NOMO-1 treated with dmso at 0.1 percent for 144 hours (cell line): ENCODE data around the gene RCC1.
A peak's percentile ranks its signal among the peaks of the same experiment; 100 is the strongest.
"Not testable (repeated sequence)": the region's sequence is repeated elsewhere in the genome, so short reads cannot be mapped to it uniquely, and the experiment has no call there.

Source experiments
- DNase-seq: peaks from one replicate; lab custom pipeline; 2025; ENCODE audit not compliant: unreplicated experiment; lab: John Stamatoyannopoulos, UW

The RCC1 gene

GRCh38 chr1:28581531-28582247 is 75.8 kb downstream of the RCC1 start:
- DNase-seq, result peak; percentile 93

GRCh38 chr1:28582248-28582615 is 76.4 kb downstream of the RCC1 start:
- DNase-seq, result no peak

- DNase-seq, result not testable (repeated sequence)
Observed at GRCh38 chr1:28586585-28587391, 80.9 kb downstream of the RCC1 start.
